ENCODE measurements around the gene WIZ.
"Not testable (repeated sequence)": the region's sequence is repeated elsewhere in the genome, so short reads cannot be mapped to it uniquely, and the experiment has no call there.

WIZ gene

DNA sequence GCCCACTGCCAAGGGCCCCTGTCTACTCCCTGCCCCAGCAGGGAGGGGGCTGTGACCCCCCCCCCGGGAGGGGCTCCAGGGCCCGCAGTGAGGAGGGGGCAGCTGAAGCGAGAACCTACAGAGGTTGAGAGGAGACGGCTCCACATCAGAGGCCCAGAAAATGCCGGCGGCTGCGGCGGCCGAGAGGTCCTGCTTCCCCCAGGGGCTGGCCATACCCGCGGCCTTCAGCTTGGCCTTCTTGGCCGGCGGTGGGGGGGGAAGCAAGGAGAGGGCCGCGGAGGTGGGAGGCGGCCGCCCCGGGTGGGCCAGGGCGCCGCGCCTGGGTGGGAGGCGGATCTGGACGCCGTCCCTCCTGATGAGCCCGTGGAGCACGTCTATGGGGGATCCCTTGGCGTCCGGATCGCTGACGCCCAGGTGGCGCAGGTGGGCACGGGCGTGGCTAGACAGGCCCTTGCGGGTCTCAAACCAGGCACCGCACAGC, 21.7 kb downstream of the WIZ start:
- no peak for DNase-seq (ENCODE audit: low spot score)

DNA sequence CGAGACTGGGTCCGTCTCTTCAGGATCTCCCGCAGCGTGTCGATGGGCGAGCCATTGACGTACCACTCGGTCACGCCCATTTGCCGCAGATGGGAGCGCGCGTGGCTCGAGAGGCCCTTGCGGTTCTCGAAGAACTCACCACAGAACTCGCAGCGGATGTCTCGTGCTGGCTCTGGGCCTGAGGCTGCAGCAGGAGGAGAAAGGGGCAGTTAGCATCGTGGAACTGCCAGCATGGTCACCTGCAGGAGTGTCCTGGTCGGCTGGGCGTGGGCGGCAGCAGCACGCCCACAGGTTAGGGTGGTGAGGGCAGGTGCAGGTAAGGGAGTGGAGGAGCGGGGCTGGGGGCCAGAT, 22.4 kb downstream of the WIZ start:
- DNase-seq (ENCODE audit: low spot score): no peak

DNA sequence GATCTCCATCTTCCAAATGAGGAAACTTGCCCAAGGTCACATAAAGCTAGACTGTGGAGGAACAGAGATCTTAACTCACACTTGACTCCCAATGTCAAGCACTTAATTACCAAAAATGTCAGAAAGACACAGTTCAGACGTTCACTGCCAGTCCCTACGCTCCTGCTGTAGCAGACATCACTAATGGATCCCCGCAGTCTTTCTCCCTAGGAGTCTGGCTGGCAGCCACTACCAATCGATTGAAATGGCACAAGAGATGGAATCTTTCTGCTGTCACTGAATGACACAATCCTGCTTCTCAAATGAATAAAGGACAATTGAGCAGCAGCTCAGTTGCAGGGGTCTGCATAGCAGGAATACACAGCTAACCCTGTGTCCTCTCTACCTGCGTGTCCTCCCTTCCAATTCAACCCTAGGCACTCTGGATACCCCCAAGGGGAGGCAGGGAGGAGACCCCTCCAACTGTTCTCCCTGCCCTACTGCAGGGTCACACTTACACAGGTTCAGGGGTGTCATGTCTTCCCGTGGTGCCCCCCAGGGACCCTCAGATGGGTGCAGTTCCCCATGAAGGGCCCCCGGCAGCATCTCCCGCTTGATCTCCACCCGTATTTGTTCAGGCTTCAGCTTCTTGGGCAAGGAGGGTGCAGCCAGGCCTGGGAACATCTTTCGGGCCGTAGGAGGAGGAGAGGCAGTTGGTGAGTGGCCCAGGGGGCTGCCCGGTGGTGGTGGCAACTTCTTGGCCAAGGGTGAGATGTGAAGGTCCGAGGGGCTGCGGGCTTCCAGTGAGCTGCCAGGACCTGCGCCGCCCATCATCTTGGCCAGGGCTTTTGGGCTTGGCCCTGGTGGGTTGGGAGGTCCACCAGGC, 23.0 kb downstream of the WIZ start:
- no peak for DNase-seq (ENCODE audit: low spot score)

DNA sequence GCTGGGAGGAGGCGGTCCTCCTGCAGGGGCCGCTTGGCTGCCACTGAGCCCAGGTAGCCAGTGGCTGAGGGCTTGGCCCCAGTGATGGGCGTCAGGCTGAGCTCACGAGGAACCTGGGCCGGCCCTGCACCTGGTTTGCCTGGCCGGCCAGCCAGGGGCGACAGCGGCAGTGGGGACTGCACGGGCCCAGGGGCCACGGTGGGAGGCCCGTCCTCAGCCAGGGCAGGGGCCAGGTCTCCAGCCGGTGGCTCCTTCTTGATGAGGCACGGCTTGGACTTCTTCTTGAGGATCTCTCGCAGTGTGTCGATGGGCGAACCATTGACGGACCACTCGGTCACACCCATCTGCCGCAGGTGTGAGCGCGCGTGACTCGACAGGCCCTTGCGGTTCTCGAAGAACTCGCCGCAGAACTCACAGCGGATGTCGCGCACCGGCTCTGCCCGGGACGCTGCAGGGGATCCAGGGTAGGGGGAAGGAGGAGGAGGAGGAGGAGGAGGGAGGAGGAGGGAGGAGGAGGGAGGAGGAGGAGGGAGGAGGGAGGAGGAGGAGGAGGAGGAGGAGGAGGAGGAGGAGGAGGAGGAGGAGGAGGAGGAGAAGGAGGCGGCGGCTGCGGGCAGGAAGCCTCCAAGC, 24.3 kb downstream of the WIZ start:
- no peak for DNase-seq (ENCODE audit: low spot score)

DNA sequence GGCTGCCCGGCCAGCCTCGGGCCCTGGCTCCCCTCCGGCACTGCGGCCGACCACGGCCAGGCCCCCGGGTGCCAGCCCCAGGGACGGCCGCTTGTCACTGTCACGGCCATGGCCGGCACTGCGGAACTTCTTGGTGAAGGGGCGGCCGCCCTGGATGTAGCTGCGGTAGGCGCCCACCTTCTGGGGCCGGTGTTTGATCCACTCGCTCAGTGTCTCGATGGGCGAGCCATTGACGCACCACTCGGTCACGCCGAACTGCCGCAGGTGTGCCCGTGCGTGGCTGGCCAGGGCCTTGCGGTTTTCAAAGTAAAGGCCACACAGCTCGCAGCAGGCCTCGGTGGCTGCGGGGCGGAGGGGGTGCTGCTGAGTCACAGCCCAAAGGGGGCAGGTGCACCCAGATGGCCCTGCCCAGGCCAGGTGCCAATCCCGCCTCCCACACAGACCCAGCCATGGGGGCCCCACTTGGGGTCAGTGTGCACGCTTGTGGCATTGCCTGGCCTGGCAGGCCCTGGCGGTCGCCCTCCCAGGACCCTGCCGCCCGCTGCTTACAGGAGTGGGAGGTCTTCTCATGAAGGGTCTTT, 25.0 kb downstream of the WIZ start:
- no peak for DNase-seq (ENCODE audit: low spot score)

DNA sequence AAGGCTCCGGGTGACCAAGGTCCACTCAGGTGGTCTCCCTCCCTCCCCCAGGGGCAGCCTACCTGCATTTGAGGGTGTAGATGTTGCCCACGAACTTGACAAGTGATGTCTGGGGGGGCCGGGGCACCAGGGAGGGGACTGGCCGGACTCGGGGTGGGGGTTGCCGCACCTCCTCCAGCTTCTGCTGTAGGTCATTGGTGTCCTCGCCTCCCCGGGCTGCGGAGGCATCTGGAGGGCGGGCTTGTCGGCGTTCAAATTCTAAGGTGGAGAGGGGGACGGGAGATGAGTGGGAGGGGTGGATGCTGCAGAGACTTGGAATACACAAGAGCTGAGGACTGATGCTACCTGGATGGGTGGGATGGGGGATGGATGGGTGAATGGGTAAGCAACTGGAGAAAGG, 25.6 kb downstream of the WIZ start:
- DNase-seq (ENCODE audit: low spot score): no peak

DNA sequence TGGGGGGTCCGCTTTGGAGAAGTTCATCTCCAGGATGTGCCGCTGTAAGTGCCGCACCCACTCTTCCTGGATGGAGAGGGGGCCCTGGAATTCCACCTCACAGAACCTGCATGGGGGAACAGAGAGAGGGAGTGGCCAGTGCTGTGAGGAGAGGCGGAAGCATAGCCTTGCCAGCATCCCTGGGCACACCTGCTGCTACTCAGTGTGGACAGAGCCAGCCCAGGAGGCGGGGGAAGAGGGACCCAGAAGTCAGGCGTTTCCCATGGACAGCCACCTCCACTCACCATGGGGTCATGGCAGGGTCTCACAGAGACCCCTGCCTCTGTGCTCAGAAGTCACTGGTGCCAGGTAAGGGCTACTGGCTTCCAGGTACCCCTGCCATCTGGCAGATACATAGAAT, 26.6 kb downstream of the WIZ start:
- DNase-seq (ENCODE audit: low spot score): no peak

DNA sequence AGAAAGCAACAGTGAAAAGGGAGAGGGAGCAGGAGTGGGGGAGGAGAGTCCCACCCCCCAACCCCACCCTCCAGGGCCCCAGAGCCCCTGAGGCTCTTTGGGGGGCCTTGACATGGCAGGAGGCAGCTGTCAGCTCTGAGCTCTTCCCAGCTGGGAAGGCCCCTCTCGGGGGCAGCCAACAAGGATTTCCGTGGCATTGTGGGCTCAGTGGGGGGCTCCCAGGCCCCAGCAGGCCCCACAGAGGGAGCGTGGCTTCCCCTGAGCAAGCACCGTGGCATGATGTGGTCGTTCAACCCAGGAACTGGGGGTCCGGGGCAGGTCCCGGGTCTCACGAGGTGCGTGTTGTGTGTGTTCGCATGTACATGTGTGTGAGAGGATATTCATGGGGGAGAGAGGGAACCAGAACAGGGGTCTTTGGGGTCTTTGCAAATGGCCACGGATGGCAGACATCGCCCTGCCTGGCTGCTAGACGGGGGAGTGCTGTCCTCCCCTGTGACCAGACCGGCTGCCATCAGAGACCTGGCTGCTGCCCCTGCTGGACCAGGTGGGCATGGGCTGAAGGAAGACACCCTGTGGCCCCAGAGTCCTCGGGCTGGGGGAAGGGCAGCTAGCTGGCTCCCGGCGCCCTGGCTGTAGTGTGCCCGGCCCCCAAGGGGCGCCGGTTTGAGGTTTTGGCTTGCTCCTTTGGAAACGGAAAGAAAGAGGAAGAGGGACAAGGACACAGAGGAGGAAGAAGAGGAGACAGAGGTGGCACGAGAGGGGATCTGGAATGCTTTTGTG, 27.3 kb downstream of the WIZ start:
- no peak for DNase-seq (ENCODE audit: low spot score)

DNA sequence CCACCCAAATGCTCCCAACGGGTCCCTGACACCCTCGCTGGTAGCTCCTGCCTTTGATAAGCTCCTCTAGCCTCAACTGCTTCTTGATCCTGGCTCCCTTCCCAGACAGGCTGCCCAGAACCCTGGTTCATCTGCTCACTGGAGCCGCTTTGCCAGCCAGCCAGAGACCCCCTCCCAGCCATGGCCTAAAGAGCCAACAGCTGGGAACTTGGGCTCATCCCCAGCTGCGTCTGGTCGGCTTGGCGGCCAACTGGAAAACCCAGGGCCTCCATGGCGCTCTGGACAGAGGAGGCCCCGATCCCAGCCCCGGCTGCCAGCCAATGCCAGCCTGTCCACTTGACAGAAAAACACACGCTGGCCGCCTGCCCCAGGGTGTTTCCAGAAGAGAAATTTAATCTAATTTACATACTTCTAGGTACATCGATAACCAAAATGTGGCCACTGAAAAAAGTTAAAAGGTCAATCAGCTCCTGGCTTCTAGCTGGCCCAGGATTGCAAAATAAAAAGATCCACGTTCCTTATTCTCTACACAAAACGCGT, 28.0 kb downstream of the WIZ start:
- no peak for DNase-seq (ENCODE audit: low spot score)

DNA sequence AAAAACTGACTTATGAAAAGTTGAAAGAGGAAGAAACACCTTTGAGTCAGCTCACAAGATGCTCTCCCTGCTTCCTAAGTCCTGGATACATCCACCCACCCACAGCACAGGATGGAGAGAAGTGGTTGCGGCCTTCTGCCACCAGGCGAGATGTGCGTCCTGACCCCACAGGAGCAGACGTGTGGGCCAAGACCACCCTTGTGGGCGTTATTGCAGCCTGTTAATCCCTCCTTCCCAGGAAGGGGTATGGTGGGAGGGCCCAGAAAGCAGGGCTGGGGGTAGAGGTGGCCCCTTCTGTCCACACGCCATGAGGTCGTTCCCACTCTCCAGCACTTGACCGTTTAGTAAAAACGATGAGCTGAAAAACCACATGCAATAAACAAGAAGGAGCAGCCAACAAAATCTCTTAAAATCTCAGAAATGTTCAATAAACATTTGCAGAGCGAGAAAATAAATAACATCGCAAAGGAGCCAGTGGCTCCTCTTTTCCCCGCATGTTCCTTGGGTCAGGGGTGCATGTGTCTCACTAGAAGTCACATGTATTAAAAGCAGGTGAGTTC, 28.5 kb downstream of the WIZ start:
- DNase-seq (ENCODE audit: low spot score): no peak

DNA sequence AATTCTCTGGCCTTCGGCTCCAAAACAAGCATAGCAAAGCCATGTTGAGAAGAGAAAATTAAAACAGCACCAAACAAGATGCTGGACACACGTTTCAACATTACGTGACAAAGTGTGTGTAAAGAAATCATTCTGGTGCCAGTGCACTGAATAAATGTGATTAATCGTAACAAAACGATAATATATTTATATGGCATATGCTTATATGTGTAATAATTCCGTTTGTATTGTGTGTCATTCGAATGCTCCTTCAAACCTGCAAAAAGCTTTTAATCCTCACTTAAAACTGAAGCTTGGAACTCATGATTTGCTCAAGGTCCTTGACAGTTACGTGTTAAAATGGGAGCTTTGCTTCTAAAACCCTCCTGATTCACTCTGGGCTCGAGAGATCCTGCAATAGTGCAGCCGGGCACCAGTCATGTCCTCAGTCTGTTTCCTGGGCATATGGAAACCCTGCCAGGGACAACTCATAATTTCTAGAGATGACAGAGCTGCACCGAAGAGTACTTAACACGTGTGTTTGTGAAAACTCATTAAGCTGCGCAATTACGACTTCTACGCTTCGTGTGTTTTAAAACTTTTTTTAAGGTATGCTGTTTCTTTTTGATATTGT, 30.2 kb downstream of the WIZ start:
- no peak for DNase-seq (ENCODE audit: low spot score)

DNA sequence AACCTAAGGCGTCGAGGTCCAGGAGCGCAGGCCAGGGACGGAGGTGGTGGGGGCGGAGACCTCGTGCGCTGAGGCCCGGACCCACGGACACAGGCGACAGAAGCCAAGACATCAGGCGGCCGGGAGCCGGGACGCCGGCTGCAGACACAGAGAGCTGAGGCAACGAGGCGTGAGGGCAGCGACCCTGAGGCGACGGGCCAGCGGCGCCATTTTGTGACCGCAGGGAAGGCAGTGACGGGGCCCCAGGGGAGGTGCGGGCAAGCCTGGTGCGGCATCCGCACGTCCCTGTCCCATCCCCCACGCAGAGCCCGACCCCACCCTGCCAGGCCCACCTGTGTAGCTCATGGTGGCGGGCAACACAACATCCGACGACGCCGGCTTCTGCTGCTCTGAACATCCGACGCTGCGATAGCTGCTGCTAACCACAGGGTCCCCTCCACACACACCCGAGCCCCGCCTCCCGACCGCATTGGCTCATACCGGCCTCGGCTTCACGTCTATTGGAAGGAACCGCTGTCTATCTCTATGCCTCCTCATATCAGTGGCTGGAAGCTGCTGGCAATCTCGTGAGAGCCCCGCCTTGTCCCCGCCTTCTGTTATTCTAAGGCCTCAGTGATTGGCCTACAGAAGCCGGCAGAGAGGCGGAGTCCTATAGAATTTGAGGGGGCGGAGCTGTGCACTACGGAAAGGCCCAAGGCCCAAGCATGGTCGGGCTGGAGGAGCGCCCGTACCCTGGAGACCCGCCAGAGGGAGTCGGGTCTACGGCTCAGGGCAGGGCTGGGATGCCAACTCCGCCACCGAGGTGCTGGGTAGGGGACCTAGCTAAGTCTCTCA, 31.0 kb downstream of the WIZ start, which contains the start of gene AKAP8L:
Gene AKAP8L, minus strand, starts transcription at position 410 of the 834 bp plus-strand sequence. Its CDS starts 65 bp downstream, at position 345.
- DNase-seq (ENCODE audit: low spot score): peak; percentile 100

DNA sequence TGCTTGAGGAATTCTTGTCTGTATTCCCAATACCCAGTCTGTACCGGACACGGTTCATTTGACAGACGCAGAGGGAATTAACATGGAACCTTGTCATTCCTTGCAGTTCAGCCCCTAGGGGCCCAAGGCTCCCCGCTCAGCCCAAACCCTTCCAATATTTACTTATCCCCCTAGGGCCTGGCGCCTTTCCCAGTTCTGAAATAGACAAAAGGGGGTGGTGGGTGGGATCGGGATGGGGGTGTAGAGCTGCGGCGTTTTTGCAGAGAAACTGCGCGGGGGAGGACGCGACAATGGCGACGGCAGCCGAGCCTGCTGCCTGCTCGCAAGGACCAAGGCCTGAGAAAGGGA, 31.6 kb downstream of the WIZ start:
- no peak for DNase-seq (ENCODE audit: low spot score)

DNA sequence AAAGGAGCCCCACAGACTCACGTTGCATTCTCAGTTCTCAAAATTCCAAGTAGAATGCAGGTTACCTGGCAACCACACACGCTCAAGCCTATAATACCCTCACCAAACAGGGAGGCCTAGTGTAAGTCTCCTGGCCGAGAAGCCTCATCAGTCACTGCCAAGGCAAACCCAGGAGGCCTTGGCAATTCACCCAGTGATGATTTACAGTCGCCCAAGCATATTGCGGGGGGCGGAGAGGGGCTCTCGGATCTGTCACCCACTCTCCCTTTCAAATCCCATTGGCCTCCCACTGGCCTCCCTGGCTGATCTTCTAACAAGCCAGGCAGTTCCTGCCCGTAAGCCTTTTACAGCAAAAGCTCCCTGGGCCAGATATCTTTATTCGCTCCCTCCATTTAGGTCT, 32.1 kb downstream of the WIZ start:
- no peak for DNase-seq (ENCODE audit: low spot score)

DNA sequence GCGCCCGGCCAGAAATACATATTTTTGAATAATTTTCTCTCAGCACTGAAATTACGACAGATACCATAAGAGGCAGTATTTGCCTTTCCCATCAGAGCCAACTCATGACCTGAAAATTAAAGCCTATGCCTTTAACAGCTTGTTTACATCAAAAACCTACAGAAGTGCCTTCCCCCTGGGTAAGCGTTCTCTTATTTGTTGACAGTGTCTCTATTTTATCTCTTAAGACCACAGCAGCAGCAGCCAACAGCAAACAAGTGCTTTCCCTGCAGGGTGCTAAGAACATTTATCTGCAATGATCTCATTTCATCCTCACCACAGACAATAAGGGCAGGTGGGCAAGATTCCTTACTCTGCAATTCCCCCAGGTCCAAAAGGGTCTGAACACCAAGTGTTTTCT, 36.9 kb downstream of the WIZ start:
- DNase-seq (ENCODE audit: low spot score): no peak

DNA sequence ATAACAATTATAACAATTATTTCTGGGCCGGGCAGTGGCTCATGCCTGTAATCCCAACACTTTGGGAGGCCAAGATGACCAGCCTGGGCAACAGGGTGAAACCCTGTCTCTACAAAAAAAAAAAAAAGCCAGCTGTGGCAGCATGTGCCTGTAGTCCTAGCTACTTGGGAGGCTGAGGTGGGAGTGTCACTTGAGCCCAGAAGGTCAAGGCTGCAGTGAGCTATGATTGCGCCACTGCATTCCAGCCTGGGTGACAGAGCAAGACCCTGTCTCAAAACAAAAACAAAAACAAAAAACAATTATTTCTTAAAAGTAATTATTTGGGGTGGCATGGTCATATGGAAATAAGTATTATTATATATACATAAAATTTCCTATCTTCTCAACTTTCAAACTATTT, 38.4 kb downstream of the WIZ start:
- not testable (repeated sequence) for DNase-seq (ENCODE audit: low spot score)

DNA sequence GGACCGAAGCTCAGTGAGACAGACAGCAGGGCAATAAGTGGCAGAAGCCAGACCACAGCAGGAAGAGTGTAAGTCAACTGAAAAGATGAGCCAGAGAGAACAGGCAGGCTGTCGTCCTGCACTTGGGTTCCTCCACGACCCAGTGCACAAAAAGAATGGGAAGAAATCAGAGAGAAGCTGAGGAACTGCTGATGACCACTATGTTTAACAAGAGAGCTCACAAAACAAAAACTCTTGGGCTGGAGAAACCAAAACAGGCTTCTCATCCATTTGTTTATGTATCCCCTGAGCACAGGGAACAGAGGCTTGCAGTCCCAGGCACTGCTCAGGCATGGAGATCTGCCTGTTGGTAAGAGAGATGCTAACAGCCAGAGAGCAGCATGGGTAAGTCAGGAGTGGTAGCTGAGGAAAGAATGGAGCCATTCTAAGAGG, 45.0 kb downstream of the WIZ start:
- no peak for DNase-seq (ENCODE audit: low spot score)

DNA sequence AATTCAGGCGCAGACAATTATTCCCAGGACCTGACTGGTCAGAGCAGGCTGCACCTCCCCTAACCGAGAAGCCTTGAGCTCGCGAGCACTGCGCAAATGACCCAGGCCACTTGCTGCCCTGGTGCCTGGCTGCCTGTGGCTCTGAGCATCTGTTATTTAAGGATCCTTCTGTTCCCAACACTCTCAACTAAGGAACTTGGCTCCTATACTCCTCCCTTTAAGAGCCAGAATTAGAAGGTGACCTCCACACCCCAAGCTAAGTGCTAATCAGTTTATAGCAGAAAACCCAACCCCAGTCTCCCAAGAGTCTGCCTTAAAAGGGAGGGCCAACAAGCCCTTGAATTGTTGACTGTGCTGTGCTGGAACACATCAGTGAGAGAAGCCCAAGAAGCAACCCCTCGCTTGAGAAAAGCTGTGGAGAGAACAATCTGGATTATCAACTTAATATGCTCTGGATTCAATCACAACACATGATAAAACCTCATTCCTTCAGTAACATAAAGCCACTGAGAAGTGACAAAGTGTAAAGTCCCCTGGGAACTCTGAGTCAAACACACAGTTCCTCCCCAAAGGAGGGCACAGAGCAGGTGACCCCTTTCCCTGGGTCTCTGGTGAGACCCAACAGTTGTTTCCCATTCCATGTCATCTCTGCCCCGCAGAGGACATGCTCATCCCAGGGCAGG, 45.5 kb downstream of the WIZ start:
- no peak for DNase-seq (ENCODE audit: low spot score)

DNA sequence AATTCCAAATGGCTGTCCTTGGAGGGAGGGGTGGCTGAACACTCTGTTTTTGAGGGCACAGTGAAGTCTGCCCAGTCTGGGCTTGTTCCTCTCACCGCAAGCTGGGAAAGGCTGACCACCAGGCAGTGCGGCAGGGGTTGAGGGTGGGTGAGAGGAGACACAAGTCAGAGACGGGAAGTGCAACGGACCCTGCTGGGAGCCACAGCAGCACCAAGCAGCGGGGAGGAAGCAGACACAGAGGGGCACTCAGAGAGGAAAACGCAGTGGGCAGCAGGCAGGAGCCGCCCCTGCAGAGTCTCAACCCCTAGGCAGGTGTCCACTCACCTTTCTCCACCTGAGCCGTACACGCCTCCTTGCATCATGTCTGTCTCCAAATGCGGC, 46.6 kb downstream of the WIZ start:
- DNase-seq (ENCODE audit: low spot score): no peak

All from CD4-positive, alpha-beta T cell treated with Interleukin-2 at 100 ng/mL for 4 hours (primary cell).